CD4-positive, alpha-beta T cell treated with Interferon gamma for 1 hour (primary cell): Measurements from ENCODE around the gene GANAB.
"Not testable (repeated sequence)": the region's sequence is repeated elsewhere in the genome, so short reads cannot be mapped to it uniquely, and the experiment has no call there.

Experiments
- DNase-seq: peaks from one replicate; pipeline ENCODE4 v3.0.0-alpha.2; 2020

GANAB gene

DNA sequence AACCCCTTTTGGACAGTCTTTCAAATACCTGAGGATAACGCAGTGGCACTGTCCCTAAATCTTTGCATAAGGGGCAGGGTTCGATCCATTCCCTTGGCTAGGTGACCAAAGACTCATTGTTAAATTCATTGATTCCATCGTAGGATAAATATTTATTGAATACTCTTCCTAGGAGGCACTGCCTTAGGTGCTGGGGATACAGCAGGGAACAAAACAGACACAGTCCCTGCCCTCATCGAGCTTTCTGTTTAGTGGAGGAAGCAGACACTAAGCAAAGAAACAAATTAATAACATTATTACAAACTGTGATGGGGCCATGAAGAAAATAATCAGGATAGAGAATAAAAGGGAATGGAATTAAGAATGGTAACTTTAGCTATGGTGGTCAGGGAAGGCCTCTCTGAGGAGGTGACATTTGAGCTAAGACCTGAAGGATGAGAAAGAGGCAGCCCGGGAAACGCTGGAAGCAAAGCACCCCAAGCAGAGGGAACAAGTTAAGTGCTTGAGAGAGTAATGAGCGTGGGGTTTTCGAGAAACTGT is 25.3 kb downstream of the GANAB start:
- DNase-seq = no peak

DNA sequence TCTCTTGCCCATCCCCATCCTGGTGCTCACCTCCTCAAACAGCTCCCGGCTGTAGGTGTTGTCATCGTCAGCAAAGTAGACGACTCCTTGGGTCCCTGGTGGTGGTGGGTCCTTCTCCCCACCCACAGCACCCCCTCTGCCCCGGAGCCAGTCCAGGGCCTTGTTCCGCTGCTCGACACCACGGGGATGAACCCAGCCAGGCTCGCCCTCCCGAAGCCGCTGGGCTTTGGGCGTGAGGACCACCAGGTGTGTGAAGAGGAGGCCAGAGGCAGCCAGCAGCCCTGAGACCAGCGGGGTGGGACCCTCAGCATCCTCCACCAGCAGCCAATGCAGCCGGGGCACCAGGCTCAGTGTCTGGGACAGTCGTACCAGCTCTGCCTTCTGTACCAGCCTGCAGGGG is 29.5 kb downstream of the GANAB start:
- DNase-seq = not testable (repeated sequence)

DNA sequence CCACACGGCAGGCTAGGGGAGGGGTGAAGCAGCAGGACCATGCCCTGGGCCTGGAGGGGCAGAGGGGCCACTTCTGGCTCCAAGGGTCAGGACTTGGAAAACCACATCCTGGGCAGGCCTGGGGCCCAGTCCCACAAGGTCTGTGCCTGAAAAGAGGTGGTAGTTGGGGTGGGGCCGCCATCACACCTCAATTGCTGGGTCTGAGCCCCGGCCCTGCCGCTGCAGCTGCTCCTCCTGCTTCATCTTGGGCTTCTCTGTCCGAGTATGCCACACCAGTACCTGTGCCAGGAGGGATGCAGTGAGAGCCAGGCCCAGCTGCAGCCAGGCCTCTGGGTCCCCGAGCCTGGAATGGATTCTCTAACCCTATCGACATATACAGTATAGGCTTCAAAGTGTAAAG is 30.9 kb downstream of the GANAB start:
- DNase-seq = no peak

DNA sequence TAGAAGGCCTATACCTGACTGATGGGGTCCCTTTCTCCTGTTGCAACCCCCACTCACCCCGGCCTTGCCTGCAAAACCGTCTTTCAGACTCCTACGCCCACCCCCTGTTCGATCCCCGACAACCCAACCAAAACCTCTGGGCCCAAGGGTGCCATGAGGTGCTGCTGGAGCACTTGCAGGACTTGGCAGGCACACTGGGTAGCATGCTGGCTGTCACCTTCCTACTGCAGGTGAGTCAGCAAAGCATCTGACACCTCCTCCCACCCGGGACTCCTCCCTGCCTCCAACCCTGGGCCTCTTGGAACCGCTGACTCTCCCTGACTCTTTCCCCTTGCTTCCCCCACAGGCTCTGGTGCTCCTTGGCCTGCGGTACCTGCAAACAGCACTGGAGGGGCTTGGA is 32.1 kb downstream of the GANAB start:
- DNase-seq = no peak

DNA sequence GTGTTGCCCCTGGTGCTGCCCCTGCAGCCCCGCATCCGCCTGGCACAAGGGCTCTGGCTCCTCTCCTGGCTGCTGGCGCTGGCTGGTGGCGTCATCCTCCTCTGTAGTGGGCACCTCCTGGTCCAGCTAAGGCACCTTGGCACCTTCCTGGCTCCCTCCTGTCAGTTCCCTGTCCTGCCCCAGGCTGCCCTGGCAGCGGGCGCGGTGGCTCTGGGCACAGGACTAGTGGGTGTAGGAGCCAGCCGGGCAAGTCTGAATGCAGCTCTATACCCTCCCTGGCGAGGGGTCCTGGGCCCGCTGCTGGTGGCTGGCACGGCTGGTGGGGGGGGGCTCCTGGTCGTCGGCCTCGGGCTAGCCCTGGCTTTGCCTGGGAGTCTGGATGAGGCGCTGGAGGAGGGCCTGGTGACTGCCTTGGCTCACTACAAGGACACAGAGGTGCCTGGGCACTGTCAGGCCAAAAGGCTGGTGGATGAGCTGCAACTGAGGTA is 33.1 kb downstream of the GANAB start:
- no peak for DNase-seq

DNA sequence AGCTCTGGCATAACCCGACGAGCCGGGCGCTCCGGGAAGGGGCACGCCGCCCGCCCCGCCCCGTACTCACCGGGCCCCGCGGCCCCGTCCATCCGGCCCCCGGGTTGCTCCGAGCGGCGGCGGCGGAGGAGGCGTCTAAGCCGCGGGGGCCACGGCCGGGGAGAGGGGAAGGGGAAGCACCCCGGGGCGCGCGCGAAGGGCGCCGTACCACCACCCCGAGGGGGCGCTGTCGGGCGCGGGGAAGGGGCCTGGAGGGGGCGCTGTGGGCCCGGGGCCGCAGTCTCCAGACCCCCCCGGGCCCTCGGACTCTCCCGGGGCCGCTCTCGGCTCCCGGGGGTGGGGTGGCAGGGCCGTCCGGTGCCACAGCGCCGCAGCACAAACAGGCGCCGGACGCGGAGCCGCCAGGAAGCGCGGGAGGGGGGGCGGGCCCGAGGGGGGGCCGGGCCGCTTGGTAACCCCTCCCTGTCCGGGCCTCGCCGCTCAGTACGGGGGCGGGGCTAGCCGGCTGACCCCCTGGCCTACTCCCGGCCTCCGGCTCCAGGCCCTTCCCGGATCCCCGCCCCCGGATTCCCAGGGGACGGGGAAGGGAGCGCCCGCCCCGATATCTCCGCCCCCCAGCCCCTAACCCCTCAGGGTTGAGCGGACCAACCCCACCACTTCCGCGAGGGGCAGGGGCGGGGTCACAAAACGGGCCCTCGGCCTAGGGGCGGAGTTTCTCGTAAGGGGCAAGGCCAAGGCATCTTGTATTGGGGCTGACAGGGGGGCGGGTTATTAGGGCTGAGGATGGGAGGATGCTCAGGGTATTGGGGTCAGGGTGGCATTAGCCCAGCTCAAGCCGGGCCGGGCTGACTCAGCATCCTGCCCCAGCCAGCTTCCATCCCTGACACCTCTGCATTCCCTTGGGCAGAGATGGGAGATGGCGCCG is 33.8 kb downstream of the GANAB start, which contains the start of the genes EML3 and ROM1:
Gene EML3, minus strand, starts transcription at position 410 of the 925 bp plus-strand sequence. Its CDS starts 318 bp downstream, at position 92.
Gene ROM1, plus strand, starts transcription at position 892 of the 925 bp plus-strand sequence. Its CDS starts 25 bp downstream, at position 917.
- peak; percentile 90 for DNase-seq

DNA sequence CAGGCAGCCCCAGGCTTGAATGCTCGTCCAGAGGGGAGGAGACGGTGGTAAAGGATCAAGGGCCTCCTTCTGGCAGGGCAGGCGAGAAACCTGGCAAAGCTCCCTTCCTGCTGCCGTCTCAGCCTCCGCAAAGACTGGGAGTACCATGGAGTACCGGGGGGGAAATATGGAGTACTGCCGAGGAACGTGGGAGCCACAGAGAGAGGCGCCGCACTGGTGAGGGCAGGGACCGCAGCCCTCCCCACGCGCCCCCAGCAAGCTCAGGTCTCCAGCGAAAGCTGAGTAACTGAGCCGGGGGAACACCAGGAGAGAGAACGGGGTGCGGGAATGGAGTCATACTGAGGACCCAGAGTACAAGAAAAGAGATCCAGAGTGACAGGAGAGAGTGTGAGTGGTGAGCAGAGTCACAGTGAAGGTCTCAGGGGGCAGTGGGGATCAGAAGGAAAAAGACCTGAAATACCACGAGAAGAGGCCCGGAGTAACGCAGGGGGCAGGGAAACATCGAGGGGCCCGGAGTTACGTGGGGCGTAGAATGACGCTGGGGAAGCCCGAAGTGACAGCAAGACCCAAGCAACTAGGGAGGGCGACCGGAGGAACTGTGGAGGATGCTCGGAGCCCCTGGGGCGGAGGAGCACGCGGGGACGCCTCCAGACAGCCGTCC is 34.6 kb downstream of the GANAB start:
- peak; percentile 69 for DNase-seq

DNA sequence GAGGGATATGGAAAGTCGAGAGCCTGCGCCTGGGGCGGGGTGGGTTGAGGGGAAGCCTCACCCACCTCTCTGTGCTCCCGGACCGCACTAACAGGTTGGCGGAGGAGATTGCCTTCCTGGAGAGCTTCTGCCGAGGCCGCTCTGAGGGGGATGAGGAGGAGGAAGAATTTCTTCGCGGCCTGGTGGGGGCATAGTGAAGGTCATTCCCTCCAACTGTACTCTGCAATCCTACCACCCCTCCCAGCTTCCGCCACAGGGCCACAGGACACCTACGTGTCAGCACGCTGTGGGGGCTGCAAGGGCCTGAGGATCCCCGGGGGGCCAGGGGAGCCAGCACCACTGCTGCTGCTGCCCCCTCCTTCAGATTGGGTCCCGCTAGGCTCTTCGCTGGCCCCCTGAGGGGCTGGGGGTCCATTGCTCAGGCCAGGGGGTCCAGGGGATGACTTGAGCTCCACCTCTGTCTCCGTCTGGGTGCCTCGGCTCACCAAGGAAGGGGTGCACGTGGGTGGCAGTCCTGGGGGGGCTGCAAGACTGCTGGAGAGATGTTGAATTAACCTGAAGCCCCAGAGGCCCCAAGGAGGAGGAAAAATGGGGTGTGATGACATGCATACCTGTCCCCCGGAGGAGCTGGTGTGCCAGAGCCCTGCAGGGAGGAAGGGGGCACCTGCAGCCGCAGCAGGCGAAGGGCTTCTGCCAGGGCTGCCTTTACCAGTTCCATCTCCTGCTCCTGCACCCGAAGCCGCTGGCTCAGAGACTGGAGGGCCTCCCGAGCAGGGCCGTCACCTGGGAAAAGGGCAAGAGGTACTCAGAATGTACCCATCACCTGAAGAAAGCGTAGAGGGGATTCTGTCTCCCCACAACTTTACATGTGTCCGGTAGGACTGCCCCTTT is 35.4 kb downstream of the GANAB start:
- DNase-seq = no peak

DNA sequence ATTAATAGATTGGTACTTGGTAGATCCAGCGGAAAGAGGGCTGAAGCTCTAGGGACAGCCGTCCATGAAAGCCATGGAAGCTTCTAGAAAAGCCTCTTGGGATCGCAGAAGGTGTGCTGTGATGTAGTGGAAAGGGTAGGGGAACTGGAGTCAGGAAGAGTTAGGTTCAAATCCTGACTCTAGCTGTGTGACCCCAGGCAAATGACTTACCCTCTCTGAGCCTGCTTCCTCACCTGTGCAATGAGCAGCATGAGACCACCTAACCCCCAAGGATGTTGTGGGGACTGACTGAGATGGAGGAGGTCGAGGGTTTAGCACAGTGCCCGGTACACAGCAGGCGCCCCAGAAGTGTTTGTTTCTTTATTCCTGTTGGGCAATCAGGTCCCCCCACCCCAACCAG is 36.0 kb downstream of the GANAB start:
- DNase-seq = no peak

DNA sequence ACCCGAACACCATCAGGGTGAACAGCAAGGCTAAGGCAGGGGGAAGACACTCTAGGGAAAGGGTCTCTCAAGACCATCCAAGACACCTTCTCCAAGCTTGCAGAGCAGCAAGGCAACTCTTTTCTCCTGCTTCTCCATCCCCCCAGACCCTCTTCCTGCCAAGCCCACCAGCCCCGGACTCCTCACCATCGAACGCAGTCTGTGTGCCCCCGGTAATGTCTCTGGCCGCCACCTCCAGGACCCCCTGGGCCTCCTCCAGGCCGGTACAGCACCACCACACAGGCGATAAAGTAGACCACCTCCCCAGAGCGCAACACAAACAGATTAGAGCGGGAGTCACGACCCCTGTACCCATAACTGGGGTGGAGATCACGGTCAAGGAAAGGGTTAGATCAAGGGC is 37.6 kb downstream of the GANAB start:
- DNase-seq = no peak

DNA sequence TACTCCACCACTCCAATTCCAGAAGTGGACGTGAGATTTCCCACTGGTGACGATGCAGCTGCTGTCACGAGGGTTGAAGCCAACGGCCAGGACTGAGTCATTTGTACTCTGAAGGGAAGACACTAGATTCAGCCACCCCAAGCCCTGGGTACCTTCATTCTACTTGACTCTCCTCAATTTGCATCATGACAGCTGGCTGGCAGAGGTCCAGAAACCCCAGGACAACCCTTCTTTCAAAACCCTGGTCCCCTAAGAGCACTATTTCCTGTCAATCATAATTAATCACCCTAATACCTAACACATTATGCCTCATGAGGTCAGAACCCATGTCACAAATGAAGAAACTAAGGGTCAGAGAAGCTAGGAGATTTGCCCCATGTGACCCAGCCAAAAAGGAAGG is 38.7 kb downstream of the GANAB start:
- DNase-seq = peak; percentile 46

DNA sequence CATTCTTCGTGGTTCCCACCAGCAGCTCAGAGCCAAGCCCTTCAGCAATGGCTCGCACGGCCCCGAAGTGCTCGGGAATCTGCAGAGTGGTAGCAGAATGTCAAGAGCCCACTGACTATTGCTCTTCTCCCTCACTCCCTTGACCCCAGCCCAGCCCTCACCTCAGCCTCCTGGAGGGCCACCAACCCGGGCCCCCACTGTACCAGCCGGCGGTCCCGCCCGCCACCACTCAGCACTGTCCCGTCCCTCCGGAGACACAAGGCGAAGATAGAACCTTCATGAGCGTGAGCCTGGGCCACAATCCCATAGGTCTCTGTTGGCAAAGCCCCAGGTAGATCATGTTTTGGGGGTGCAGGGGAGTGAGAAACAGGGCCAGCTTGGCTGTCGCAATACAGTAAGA is 40.5 kb downstream of the GANAB start:
- no peak for DNase-seq

DNA sequence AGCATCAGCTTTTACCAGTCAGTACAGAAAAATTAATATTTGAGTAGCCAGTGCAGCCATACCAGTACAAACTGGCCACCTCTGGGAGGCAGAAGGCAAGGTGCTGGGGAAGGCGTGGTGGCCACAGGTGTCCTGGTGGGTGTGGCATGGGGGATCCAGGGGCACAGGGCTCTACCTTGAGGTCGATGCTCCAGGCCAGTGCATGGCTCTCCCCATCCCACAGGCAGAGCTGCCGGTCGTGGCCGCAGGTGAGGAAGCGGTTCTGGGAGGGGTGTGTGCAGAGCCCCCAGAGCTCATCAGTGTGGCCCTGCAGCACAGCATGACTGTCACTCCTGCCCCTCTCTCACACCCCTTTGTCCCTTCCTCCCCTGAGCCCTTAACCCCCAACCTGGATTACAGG is 40.9 kb downstream of the GANAB start:
- DNase-seq = no peak

DNA sequence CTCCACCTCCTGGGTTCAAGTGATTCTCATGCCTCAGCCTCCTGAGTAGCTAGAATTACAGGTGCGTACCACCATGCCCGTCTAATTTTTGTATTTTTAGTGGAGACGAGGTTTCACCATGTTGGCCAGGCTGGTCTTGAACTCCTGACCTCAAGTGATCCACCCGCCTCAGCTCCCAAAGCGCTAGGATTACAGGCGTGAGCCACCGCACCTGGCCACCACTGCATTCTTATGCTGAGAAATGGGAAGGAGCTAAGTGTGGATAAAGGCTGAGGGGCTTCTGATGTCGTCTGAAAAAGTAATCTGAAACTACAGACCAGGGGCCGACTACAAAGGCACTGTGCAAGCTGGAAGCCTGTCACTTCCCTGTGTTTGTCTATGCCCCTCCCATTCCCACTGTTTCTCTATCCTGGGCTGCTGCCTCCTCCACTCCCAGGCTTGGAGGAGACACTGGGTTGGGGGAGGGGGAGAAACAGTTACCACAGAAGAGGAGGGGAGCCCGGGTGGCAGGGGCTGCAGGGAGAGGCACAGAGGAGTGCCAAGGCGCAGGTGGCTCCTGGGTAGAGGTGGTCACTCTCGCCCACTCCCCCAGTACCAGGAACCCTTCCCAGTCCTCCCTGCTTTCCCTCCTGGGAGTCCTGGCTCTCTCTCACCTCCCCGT is 41.8 kb downstream of the GANAB start:
- DNase-seq = no peak

DNA sequence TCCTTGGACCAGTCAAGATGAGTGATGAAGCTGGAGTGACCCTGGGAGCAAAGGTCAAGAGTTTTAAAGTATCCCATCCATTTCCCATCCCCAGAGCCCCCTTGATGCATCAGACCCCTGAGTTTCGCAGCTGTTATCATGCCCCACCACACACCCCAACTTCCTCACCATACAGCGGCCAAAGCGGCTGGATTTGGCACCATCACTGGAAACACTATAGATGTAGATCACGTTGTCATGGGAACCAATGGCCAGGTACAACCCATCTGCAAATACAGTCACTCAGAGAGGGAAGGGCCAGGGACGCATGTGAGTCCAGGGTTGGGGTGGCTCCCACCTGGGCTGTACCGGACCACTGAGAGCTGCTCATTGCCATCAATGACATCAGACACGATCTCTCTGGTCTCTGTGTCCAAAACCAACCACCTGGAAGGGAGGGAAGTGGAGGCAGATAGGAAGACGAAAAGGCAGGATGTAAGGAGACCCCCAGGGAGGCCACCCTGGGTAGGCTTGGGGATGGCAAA is 42.6 kb downstream of the GANAB start:
- no peak for DNase-seq

DNA sequence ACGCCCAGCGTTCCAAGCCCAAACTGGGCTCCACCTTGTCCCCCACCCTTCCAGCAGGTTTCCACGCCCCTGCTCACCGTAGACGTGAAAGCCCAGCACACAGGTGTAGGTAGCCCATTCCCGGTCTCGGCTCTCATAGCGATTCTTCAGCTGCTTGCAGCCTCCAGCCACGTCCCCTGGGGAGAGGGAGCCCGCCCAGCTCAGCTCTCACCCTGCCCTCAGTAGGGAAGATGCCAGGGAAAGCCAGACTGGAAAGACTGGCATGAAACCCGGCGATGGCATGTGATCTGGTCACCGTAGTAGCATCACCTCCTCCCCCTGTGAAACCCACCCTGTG is 43.4 kb downstream of the GANAB start:
- DNase-seq = no peak

DNA sequence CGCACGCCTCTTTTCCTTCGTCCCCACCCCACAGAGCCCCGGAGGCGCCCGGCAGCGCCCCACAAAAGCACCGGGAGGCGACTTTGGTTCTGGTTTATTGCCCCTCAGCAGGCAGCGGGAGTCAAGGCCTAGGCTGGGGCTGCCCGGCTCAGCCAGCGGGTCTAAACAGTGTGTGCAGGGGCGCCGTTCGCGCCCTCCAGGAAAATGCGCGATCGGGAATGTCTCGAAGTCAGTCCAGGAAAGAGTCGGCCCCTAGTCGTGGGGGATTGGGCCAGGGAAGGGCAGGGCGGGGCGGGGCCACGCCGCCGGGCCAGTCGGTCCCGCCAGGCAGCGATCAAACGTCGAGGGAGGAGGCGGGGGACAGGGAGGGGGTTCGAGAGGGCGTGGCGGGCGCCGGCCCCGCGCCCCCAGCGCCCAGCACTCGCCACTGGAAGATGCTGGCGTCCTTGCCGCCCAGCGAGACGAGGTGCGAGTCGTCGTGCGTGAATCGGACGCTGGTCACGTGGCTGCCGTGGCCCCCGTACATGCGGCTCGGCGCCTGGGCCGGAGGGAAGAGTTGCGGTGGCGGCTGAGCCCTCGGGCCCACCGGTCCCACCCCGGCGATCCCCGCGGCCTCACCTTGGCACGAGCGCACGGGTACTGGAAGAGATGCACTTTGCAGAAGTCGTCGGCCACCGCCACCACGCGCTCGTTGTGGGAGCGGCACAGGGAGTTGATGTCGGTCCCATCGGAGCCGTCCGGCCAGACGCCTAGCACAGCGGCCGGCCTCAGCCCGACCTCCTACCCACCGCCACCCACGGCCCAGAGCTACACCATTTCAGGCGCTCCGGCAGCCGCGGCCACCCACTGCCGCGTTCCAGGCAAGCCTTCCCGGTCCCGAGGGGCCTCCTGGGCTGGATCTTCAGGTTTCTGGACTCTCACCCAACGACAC is 44.0 kb downstream of the GANAB start:
- DNase-seq = peak; percentile 35

DNA sequence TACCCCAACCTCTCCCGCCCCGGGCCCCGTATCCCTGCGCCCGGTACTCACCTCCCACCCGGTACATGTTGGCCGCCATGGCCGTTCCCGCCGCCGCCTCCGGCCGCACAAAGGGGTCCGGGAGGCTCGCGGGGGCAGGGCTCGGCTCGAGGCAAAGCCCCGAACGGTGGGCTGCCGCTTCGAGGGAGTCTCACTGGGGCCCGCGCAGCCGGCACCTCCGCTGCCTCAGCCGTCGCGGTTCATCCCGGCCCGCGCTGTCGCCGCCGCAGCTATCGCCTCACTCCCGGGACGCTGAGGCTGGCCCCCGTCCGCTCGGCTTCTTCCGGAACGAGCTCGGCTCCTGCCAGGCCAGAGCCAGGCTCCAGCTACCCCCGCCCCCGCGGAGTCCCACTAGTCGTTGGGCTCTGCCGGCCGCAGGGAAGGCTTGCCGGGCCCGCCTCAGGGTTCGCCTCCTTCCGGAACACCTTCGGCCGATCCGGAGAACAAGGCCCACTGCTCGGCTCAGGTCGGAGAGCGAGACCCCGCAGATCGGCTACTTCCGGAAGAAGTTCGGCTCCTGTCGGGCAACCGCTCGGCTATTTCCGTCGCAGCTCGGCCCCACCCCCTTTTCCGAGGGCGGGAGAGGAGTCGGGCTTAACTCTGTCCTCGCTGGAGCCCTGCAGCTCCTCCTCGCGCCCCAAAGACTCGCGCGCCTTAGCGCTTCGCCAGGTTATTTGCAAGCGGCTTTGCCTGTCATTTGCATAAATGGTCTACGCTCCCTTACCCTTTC is 44.9 kb downstream of the GANAB start, which contains the start of gene MTA2:
Gene MTA2, minus strand, starts transcription at position 494 of the 769 bp plus-strand sequence. Its CDS starts 415 bp downstream, at position 79.
- peak; percentile 98 for DNase-seq

DNA sequence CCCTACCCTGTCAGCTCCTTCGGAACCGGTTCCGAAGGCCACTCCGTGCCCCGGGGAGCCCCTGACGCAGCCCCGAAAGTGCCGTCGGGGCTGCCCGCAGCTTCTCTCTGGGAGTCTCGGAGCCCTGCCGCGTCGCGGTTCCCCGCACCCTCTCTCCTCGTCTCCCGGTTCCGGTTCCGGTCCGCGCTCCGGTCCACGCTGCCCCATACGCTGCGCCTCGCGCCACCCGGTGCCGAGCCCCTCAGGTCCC is 45.4 kb downstream of the GANAB start:
- DNase-seq = peak; percentile 42
